ENCODE results near the gene PTPRN2. TPM values are rescaled to one million over a fixed set of nuclear protein-coding genes. Genes with fewer than 3 reads are reported as not detected.
"Not testable (repeated sequence)": the region's sequence is repeated elsewhere in the genome, so short reads cannot be mapped to it uniquely, and the experiment has no call there.

PTPRN2 gene
- polyA plus RNA-seq, 6 donors from 2014 or later, result 1.4 to 4.6 (median 3.8) TPM

DNA sequence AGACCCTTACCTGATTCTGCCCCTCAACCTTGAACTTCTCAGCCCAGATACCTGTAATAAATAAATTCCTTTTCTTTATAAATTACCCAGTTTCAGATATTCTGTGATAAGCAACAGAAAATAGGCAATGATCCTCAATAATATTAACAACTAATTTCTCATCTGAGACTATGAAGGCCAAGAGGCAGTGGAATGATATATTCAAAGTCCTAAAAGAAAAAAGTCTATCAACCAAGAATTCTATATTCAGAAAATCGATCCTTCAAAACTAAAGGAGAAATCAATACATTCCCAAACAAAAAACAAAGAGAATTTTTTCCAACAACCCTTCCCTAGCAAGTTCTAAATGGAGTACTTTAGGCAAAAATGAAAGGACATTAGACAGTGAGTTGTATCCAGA, 279.6 kb downstream of the PTPRN2 start:
- no peak for ATAC-seq (ENCODE audit: low read depth in 2 of 2)
- Mint-ChIP-seq H3K4me3 (no peak overlapping the region), H3K27ac (no peak overlapping the region), H3K4me1 (no peaks in the 10 kb centered on the region), H3K36me3 (peaks cover 0 to 5% of the 10 kb centered on the region in 2 donors), H3K27me3 (no peaks in the 10 kb centered on the region), H3K9me3 (peaks cover 21 to 51% (median 34%) of the 10 kb centered on the region in 7 donors)
- DNase-seq, result no peak

DNA sequence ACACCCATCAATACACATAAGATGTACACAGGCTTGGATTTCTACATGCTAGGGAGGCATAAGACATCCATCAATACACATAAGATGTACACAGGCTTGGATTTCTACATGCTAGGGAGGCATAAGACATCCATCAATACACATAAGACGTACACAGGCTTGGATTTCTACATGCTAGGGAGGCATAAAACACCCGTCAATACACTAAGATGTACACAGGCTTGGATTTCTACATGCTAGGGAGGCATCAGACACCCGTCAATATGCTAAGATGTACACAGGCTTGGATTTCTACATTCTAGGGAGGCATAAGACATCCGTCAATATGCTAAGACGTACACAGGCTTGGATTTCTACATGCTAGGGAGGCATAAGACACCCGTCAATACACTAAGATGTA, 283.6 kb downstream of the PTPRN2 start:
- not testable (repeated sequence) for DNase-seq; ATAC-seq (ENCODE audit: low read depth in 2 of 2)

DNA sequence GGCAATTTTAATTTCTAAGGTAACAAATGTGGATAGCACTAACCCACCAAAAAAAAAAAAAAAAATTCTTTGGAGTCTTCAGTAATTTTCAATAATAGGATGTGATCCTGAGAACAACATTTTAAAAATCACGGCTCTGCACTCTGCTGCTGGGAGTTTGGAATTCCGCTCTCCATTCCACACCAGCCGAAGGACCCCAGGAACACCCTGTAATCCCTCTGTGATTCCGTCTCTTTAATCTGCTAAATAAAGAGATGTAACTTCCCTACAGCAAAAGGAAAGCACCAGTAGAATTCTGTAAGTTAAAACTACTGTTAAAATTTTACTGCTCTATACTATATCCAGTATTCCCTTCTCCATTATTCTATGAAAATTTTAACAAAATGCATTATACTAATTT, 284.5 kb downstream of the PTPRN2 start:
- Mint-ChIP-seq H3K36me3 (peaks cover 0 to 2% of the 10 kb centered on the region in 2 donors), H3K9me3 (peaks cover 9 to 25% (median 14%) of the 10 kb centered on the region in 7 donors), H3K27me3 (no peaks in the 10 kb centered on the region), H3K4me3 (no peak overlapping the region), H3K27ac (no peak overlapping the region), H3K4me1 (no peaks in the 10 kb centered on the region)
- DNase-seq (no peak), ATAC-seq (ENCODE audit: low read depth in 2 of 2) (no peak)

More for the DNA sequence above, 283.6 kb downstream of the PTPRN2 start:
- not testable (repeated sequence) for H3K36me3 Mint-ChIP-seq, H3K4me1 Mint-ChIP-seq, H3K27ac Mint-ChIP-seq, H3K4me3 Mint-ChIP-seq, H3K27me3 Mint-ChIP-seq
- peaks cover 9 to 32% (median 16%) of the 10 kb centered on the region in 7 donors for H3K9me3 Mint-ChIP-seq

DNA sequence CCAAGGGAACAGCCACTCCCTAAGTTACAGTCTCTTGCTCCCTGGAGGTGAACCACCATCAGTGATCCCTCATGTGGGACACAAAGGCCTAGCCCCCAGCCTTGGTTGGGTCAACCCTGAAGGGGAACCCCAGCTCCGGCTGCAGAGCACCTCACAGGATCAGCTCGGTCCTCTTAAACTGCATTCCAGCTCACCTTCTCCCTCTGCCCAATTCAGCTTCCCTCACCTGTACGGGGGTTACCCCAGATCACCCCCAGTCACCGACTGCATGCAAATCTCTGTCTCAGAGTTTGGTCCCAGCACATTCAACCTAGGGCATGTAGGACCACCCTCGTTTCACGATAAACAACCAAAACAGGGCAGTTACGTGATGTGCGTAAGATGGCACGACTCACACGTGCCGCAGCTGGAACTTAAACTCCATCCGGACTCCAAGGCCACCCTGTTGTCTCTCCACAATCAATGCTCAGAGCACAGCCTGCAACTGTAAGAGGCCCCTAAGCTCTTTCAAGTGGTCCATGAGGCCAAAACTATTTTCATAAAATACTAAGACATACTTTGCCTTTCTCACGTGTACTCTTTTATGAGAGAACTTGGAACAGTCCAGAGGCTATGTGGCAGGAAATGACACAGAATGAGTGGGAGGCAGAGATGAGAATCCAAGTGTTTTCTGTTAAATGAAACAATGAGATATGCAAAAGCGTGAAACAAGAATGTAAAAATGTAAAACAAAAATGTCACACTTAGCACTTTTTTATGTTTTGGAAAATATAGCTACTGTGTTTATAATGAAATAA, 285.2 kb downstream of the PTPRN2 start:
- H3K27me3 Mint-ChIP-seq, result no peaks in the 10 kb centered on the region

DNA sequence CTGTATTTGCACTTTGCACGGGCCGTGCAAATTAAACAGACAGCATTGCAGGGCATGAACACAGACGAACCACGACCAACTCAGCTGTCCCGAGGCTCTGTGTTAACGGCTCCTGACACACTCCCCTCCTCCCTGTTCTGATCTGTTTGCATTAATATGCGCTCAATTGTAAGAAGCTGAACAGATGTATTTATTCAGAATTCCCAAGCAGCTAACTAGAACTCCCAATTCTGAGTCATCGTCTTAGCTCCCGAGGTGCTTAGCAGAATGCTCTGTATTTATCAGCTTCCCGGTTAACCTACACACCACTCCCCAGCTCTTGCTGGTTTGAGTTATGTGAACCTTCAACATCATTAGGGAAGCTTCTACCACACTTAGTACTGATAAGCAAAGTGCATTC, 286.4 kb downstream of the PTPRN2 start:
- no peak for ATAC-seq (ENCODE audit: low read depth in 2 of 2)
- H3K9me3 Mint-ChIP-seq, result peaks cover 1 to 11% (median 5%) of the 10 kb centered on the region in 7 donors
- no peaks in the 10 kb centered on the region for H3K4me1 Mint-ChIP-seq

More for the DNA sequence above, 285.2 kb downstream of the PTPRN2 start:
- no peak overlapping the region for H3K4me3 Mint-ChIP-seq
- peaks cover 7 to 19% (median 10%) of the 10 kb centered on the region in 7 donors for H3K9me3 Mint-ChIP-seq
- no peaks in the 10 kb centered on the region for H3K4me1 Mint-ChIP-seq
- no peak for DNase-seq
- no peak for ATAC-seq (ENCODE audit: low read depth in 2 of 2)
- H3K36me3 Mint-ChIP-seq, result no peaks in the 10 kb centered on the region
- no peak overlapping the region for H3K27ac Mint-ChIP-seq

DNA sequence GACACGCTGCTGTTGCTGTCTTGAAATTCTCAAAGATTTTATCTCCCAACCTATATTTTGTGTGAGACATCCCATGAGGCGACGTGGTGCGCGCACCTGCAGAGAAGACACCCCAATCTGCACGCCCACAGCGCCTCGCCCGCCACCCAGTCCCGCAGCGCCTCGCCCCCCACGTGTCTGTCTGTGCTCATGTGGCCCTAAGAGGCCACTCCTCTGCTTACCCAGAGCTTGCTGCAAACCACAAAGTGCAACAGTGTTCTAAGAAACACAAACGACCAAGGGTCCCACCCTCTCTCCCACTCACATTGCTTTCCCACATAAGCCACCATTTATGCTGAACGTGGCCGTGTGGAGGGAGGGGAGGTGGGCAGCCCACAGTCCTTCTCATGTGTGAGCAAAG, 287.2 kb downstream of the PTPRN2 start:
- H3K27ac Mint-ChIP-seq, result no peak overlapping the region
- peaks cover 0 to 14% (median 4%) of the 10 kb centered on the region in 7 donors for H3K9me3 Mint-ChIP-seq
- ATAC-seq (ENCODE audit: low read depth in 2 of 2), result no peak
- no peaks in the 10 kb centered on the region for H3K27me3 Mint-ChIP-seq
- peaks cover 0 to 6% of the 10 kb centered on the region in 2 donors for H3K36me3 Mint-ChIP-seq
- no peaks in the 10 kb centered on the region for H3K4me1 Mint-ChIP-seq
- no peak for DNase-seq
- H3K4me3 Mint-ChIP-seq, result no peak overlapping the region

More for the DNA sequence above, 286.4 kb downstream of the PTPRN2 start:
- DNase-seq, result no peak
- Mint-ChIP-seq H3K27me3 (no peaks in the 10 kb centered on the region), H3K36me3 (no peaks in the 10 kb centered on the region), H3K4me3 (no peak overlapping the region), H3K27ac (no peak overlapping the region)

DNA sequence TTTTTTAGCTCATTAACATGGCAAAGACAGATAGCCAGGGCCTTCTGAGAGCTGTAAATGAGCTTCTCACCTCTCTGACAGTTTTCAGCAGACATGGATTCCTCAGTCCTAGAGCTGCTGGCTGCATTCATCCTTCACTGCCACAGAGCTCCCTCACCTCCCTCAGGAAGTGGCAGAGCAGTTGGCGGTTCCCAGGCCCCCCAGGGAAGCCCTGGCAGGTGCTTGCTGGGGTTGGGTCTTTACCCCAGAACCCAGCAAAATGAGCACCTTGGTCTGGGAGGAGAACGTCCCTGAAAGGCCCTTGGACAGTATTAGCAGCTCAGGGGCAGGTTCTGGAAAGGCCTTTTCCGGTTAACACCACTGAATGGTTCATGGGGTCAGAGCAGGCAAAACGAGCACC, 288.0 kb downstream of the PTPRN2 start:
- H3K27me3 Mint-ChIP-seq, result no peaks in the 10 kb centered on the region
- DNase-seq, result no peak
- no peak for ATAC-seq (ENCODE audit: low read depth in 2 of 2)
- no peaks in the 10 kb centered on the region for H3K4me1 Mint-ChIP-seq
- peaks cover 0 to 12% of the 10 kb centered on the region in 2 donors for H3K36me3 Mint-ChIP-seq
- peaks cover 0 to 14% (median 4%) of the 10 kb centered on the region in 7 donors for H3K9me3 Mint-ChIP-seq
- H3K27ac Mint-ChIP-seq, result no peak overlapping the region
- H3K4me3 Mint-ChIP-seq, result no peak overlapping the region

DNA sequence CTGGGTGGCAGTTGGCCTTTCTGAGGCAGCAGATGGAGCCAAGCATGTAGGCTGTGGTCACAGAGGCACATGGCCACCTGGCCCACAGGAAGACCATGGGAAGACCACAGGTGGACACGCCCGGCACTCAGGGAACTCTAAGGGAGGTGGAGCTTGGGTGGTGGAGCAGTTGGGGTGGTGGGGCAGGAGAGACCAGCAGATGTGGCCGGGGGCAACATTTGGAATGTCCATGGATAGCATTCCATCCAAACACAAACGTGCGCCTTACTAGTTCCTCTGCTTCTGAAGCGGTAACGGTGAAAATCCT, 290.9 kb downstream of the PTPRN2 start:
- Mint-ChIP-seq H3K27ac (peak overlapping the region in 1 of 6 donors; percentile 10), H3K4me1 (no peaks in the 10 kb centered on the region), H3K36me3 (peaks cover 0 to 12% of the 10 kb centered on the region in 2 donors), H3K4me3 (no peak overlapping the region), H3K9me3 (peaks cover 0 to 10% (median 4%) of the 10 kb centered on the region in 7 donors), H3K27me3 (no peaks in the 10 kb centered on the region)
- no peak for ATAC-seq (ENCODE audit: low read depth in 2 of 2)
- no peak for DNase-seq

DNA sequence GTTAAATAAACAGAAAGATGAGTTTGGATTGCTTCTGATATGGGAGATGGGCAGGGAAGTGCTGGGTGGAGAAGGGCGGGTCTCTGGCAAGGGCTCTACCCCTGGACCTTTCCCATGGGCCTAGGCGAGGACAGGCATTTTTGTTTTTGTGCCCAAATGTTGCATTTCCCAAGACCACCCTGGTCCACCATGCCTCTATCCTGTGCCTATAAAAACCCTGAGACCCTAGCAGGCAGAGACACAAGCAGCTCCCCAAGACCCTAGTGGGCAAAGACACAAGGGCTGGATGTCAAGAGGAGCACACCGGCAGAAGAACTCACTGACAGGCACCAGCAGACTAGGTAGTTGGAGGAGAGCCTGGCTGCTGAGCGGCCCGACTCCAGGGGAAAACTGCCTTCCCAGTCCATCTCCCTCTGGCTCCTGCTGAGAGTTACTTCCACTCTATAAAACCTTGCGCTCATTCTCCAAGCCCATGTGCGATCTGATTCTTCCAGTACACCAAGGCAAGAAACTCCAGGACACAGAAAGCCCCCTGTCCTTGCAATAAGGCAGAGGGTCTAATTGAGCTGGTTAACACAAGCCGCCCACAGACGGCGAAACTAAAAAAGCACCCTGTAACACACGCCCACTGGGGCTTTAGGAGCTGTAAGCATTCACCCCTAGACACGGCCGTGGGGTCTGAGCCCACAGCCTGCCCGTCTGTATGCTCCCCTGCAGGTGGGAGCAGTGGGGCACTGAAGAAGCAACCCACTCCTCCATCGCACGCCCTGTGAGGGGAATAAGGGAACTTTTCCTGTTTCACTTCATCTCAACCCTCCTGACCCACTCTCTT, 291.4 kb downstream of the PTPRN2 start:
- peaks cover 0 to 10% (median 4%) of the 10 kb centered on the region in 7 donors for H3K9me3 Mint-ChIP-seq

DNA sequence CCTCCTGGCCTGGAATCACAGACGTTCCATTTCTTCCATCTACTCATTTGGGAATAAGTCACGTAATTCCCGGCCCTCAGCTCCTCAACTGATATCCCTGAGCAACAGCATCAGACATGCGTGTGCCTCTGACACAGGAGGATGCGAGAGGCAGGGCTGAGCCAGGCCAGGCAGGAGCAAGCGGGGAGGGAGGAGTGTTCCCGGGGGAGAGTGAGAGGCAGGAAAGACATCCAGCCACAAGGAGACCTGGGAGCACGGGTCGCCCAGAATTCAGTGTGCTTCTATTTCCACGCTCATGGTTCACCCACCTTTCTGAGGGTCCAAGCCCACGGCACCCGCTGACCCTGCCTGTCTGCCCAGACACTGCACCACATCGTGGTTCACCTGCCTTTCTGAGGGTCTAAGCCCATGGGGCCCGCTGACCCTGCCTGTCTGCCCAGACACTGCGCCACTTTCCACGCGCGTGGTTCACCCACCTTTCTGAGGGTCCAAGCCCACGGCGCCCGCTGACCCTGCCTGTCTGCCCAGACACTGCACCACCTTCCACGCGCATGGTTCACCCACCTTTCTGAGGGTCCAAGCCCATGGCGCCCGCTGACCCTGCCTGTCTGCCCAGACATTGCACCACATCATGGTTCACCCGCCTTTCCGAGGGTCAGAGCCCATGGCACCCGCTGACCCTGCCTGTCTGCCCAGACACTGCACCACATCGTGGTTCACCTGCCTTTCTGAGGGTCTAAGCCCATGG, 293.0 kb downstream of the PTPRN2 start:
- H3K36me3 Mint-ChIP-seq, result peaks cover 0 to 15% of the 10 kb centered on the region in 2 donors
- DNase-seq, result not testable (repeated sequence)

More for the DNA sequence above, 291.4 kb downstream of the PTPRN2 start:
- ATAC-seq (ENCODE audit: low read depth in 2 of 2) (no peak), DNase-seq (no peak)
- Mint-ChIP-seq H3K27ac (peak overlapping the region in 1 of 6 donors; percentile 10), H3K4me3 (no peak overlapping the region), H3K27me3 (no peaks in the 10 kb centered on the region), H3K36me3 (peaks cover 0 to 12% of the 10 kb centered on the region in 2 donors), H3K4me1 (no peaks in the 10 kb centered on the region)

DNA sequence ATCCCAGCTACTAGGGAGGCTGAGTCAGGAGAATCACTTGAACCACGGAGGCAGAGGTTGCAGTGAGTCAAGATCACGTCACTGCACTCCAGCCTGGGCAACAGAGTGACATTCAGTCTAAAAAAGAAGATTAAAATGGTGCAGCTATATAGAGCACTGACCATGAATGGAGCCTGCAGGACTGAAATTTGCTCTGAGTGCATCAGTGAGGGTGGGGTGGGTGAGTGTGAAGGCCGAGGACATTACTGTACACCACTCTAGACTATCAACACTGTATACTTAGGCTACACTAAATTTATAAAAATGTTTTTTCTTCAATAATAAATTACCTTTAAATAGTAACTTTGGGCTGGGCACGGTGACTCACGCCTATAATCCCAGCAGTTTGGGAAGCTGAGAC, 294.7 kb downstream of the PTPRN2 start:
- no peak for DNase-seq
- H3K27ac Mint-ChIP-seq, result no peak overlapping the region
- peaks cover 0 to 18% of the 10 kb centered on the region in 2 donors for H3K36me3 Mint-ChIP-seq
- peaks cover 9 to 31% (median 20%) of the 10 kb centered on the region in 7 donors for H3K9me3 Mint-ChIP-seq
- no peak overlapping the region for H3K4me3 Mint-ChIP-seq
- H3K27me3 Mint-ChIP-seq, result no peaks in the 10 kb centered on the region
- H3K4me1 Mint-ChIP-seq, result no peaks in the 10 kb centered on the region
- ATAC-seq (ENCODE audit: low read depth in 2 of 2), result no peak

More for the DNA sequence above, 293.0 kb downstream of the PTPRN2 start:
- H3K4me1 Mint-ChIP-seq; H3K27ac Mint-ChIP-seq; H3K4me3 Mint-ChIP-seq; ATAC-seq (ENCODE audit: low read depth in 2 of 2); H3K27me3 Mint-ChIP-seq: not testable (repeated sequence)
- peaks cover 2 to 18% (median 6%) of the 10 kb centered on the region in 7 donors for H3K9me3 Mint-ChIP-seq

DNA sequence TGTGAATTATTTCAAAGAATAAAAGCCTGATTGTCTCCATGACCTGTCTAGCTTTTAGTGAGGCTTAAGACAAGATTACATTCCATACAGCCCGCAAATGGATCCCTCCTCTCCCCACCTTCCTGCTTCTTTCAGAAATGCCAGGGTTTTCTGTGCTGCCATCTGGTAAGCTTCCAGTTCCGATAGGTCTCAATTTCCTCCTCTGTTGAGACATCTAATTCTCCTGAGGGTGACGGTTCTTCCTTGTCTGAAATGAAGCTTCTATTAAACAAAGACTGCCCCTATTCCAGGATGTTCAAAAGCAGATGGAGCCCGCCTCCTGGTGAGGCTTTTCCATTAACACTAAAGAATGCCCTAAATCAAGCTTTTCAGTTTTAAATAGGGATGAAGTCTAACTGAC, 295.6 kb downstream of the PTPRN2 start:
- Mint-ChIP-seq H3K36me3 (peaks cover 0 to 18% of the 10 kb centered on the region in 2 donors), H3K27me3 (no peaks in the 10 kb centered on the region), H3K4me1 (no peaks in the 10 kb centered on the region), H3K27ac (no peak overlapping the region), H3K4me3 (no peak overlapping the region), H3K9me3 (peaks cover 12 to 41% (median 20%) of the 10 kb centered on the region in 7 donors)
- DNase-seq (no peak), ATAC-seq (ENCODE audit: low read depth in 2 of 2) (no peak)
